H9 (cell line): ENCODE results near the gene CDH4. TPM values are rescaled to one million over a fixed set of nuclear protein-coding genes. Genes with fewer than 3 reads are reported as not detected.

ENCODE experiments used
- DNase-seq: peaks from one replicate; pipeline ENCODE4 v3.0.0-alpha.2; 2017
- H2AFZ ChIP-seq: one replicate; pipeline ENCODE4 v1.6.1; 2013; ENCODE audit warnings: mild to moderate bottlenecking, low read length, control low read depth, moderate library complexity
- H2AK5ac ChIP-seq: 2 replicates; pipeline ENCODE4 v1.6.1; 2013; ENCODE audit warnings: low read length, control low read depth, mixed read lengths; ENCODE audit not compliant: insufficient read length
- H2BK120ac ChIP-seq: one replicate; pipeline ENCODE4 v1.6.1; 2013; ENCODE audit warnings: low read depth, mild to moderate bottlenecking, low read length, control low read depth, inconsistent platforms; ENCODE audit not compliant: poor library complexity, severe bottlenecking
- H2BK12ac ChIP-seq: 2 replicates; pipeline ENCODE4 v1.6.1; 2013; ENCODE audit warnings: low read length, control low read depth, mixed read lengths, low read depth; ENCODE audit not compliant: insufficient read length
- H2BK15ac ChIP-seq: 2 replicates; pipeline ENCODE4 v1.6.1; 2013; ENCODE audit warnings: low read depth, low read length, control low read depth
- H2BK20ac ChIP-seq: one replicate; pipeline ENCODE4 v1.6.1; 2013; ENCODE audit warnings: low read depth, mild to moderate bottlenecking, low read length, control low read depth, inconsistent platforms; ENCODE audit not compliant: poor library complexity, severe bottlenecking
- H2BK5ac ChIP-seq: 2 replicates; pipeline ENCODE4 v1.6.1; 2013; ENCODE audit warnings: low read length, control low read depth, mixed read lengths; ENCODE audit not compliant: insufficient read length
- H3K14ac ChIP-seq: 2 replicates; pipeline ENCODE4 v1.6.1; 2013; ENCODE audit warnings: low read length, control low read depth; ENCODE audit not compliant: insufficient read depth
- H3K18ac ChIP-seq: 2 replicates; pipeline ENCODE4 v1.6.1; 2013; ENCODE audit warnings: low read depth, mild to moderate bottlenecking, mixed read lengths, low read length, control low read depth; ENCODE audit not compliant: insufficient read length
- H3K23ac ChIP-seq: 2 replicates; pipeline ENCODE4 v1.6.1; 2013; ENCODE audit warnings: low read length, control low read depth, mixed read lengths, low read depth; ENCODE audit not compliant: insufficient read length
- H3K23me2 ChIP-seq: 2 replicates; pipeline ENCODE4 v1.6.1; 2013; ENCODE audit warnings: low read depth, mild to moderate bottlenecking, mixed read lengths, low read length, control low read depth; ENCODE audit not compliant: insufficient read length, poor library complexity, severe bottlenecking
- H3K27ac ChIP-seq: 2 replicates; pipeline ENCODE4 v1.5.1; 2013; ENCODE audit warnings: low read length, control low read depth, mixed read lengths, low read depth; ENCODE audit not compliant: insufficient read length
- H3K27me3 ChIP-seq: 2 replicates; pipeline ENCODE4 v1.6.1; 2013; ENCODE audit warnings: low read length, control low read depth, inconsistent platforms; ENCODE audit not compliant: insufficient read depth
- H3K4ac ChIP-seq: 2 replicates; pipeline ENCODE4 v1.6.1; 2013; ENCODE audit warnings: low read depth, mild to moderate bottlenecking, control low read depth, inconsistent platforms, low read length, moderate library complexity
- H3K4me1 ChIP-seq: 2 replicates; pipeline ENCODE4 v1.6.1; 2013; ENCODE audit warnings: low read length, control low read depth, inconsistent platforms; ENCODE audit not compliant: insufficient read depth
- H3K4me2 ChIP-seq: 2 replicates; pipeline ENCODE4 v1.6.1; 2013; ENCODE audit warnings: low read length, control low read depth, mixed read lengths; ENCODE audit not compliant: insufficient read length, insufficient read depth
- H3K56ac ChIP-seq: 2 replicates; pipeline ENCODE4 v1.6.1; 2013; ENCODE audit warnings: low read depth, mild to moderate bottlenecking, mixed read lengths, low read length, control low read depth; ENCODE audit not compliant: insufficient read length
- H3K79me1 ChIP-seq: 2 replicates; pipeline ENCODE4 v1.6.1; 2013; ENCODE audit warnings: low read depth, mild to moderate bottlenecking, moderate library complexity, low read length, control low read depth, inconsistent platforms; ENCODE audit not compliant: insufficient read depth, poor library complexity, severe bottlenecking
- H3K79me2 ChIP-seq: 2 replicates; pipeline ENCODE4 v1.6.1; 2013; ENCODE audit warnings: low read length, control low read depth, inconsistent platforms; ENCODE audit not compliant: insufficient read depth
- H3K9ac ChIP-seq: 2 replicates; pipeline ENCODE4 v1.6.1; 2013; ENCODE audit warnings: low read length, control low read depth, mixed read lengths; ENCODE audit not compliant: insufficient read length; ENCODE audit errors: extremely low read depth
- H3K9me3 ChIP-seq: one replicate; pipeline ENCODE4 v1.6.1; 2013; ENCODE audit warnings: low read depth, low read length, inconsistent platforms; ENCODE audit not compliant: control insufficient read depth
- H3T11ph ChIP-seq: one replicate; pipeline ENCODE4 v1.6.1; 2013; ENCODE audit warnings: mild to moderate bottlenecking, low read length, control low read depth, inconsistent platforms
- H4K20me1 ChIP-seq: one replicate; pipeline ENCODE4 v1.6.1; 2013; ENCODE audit not compliant: control insufficient read depth, insufficient read length, insufficient read depth
- H4K5ac ChIP-seq: 2 replicates; pipeline ENCODE4 v1.6.1; 2013; ENCODE audit warnings: low read depth, mild to moderate bottlenecking, mixed read lengths, low read length, control low read depth; ENCODE audit not compliant: insufficient read length
- H4K8ac ChIP-seq: replicated peaks from 2 replicates; pipeline ENCODE4 v1.6.1; 2013; ENCODE audit warnings: low read length, control low read depth, mixed read lengths, low read depth; ENCODE audit not compliant: insufficient read length
- H4K91ac ChIP-seq: 2 replicates; pipeline ENCODE4 v1.6.1; 2013; ENCODE audit warnings: low read depth, mild to moderate bottlenecking, moderate library complexity, mixed read lengths, low read length, control low read depth; ENCODE audit not compliant: insufficient read length
- H3K27ac Mint-ChIP-seq, 3 experiments: 2 replicates in 2 of 3; 3 replicates in 1 of 3; pipeline ENCODE4 v1.8.0; 2020 to 2021; ENCODE audit warnings: mixed read lengths in 3 of 3, mild to moderate bottlenecking in 1 of 3, moderate library complexity in 1 of 3
- H3K27me3 Mint-ChIP-seq: 2 replicates; pipeline ENCODE4 v1.8.0; 2021; ENCODE audit warnings: low read depth, mild to moderate bottlenecking, moderate library complexity, mixed read lengths
- H3K36me3 Mint-ChIP-seq, 3 experiments: 2 replicates in 2 of 3; 3 replicates in 1 of 3; pipeline ENCODE4 v1.8.0; 2020 to 2021; ENCODE audit warnings: low read depth in 3 of 3, mixed read lengths in 3 of 3; ENCODE audit not compliant: insufficient read depth in 1 of 3
- H3K4me1 Mint-ChIP-seq, 2 experiments: 2 replicates each; pipeline ENCODE4 v1.8.0; 2020; ENCODE audit warnings: mixed read lengths in 2 of 2
- H3K4me3 Mint-ChIP-seq, 2 experiments: 2 replicates in 1 of 2; 3 replicates in 1 of 2; pipeline ENCODE4 v1.8.0; 2020 to 2021; ENCODE audit warnings: mild to moderate bottlenecking in 2 of 2, mixed read lengths in 2 of 2, moderate library complexity in 1 of 2
- H3K9me3 Mint-ChIP-seq, 2 experiments: 2 replicates in 1 of 2; 3 replicates in 1 of 2; pipeline ENCODE4 v1.8.0; 2020; ENCODE audit warnings: mild to moderate bottlenecking in 2 of 2, mixed read lengths in 2 of 2, moderate library complexity in 1 of 2
- CTCF ChIP-seq: fragments of 200-600 bp; sonication (generic); conservative IDR thresholded peaks from 3 replicates; pipeline ENCODE4 v1.8.0; 2021; ENCODE audit warnings: antibody characterized with exemption, mild to moderate bottlenecking
- WGBS: extraction: QIAGEN DNeasy Blood & Tissue Kit; methylation state at CpG from one replicate; pipeline ENCODE4 v1.1.7; 2013; ENCODE audit warnings: missing lambda C conversion rate, low lambda C conversion rate, mixed read lengths; ENCODE audit not compliant: insufficient read length; ENCODE audit errors: extremely low coverage; 5-methylcytosine and 5-hydroxymethylcytosine counted together
- total RNA-seq: library from RNA; stranded (reverse); gene quantifications from 2 replicates; pipeline ENCODE4 v1.2.1, GENCODE V29; 2021

CDH4 gene
- total RNA-seq, 1 experiment from 2014 or later = 3.0 TPM

GRCh38 chr20:61320691-61321425 lies 68.8 kb downstream of the CDH4 start:
- Mint-ChIP-seq H3K27me3 (peaks cover 57% of the 10 kb centered on the region), H3K36me3 (no peaks in the 10 kb centered on the region), H3K9me3 (no peaks in the 10 kb centered on the region; a peak in 1 of 5 replicates), H3K4me1 (peaks cover 2 to 6% of the 10 kb centered on the region in 2 experiments; a peak in 2 of 4 replicates), H3K4me3 (no peak overlapping the region), H3K27ac (no peak overlapping the region; a peak in 1 of 7 replicates)
- DNase-seq = no peak
- no peak overlapping the region for H2BK5ac ChIP-seq
- H2AK5ac ChIP-seq = no peak overlapping the region
- no peak overlapping the region for H3K4me2 ChIP-seq
- H3K79me2 ChIP-seq = no peaks in the 10 kb centered on the region
- WGBS = no CpG with 5 or more reads among the region's 21 CpGs
- no peak overlapping the region for H3K23ac ChIP-seq
- H2BK120ac ChIP-seq = no peak overlapping the region
- H2AFZ ChIP-seq = no peak overlapping the region
- no peak overlapping the region for H2BK12ac ChIP-seq
- no peak overlapping the region for H4K91ac ChIP-seq
- no peak overlapping the region for H4K5ac ChIP-seq
- no peak for TF ChIP-seq CTCF
- no peak overlapping the region for H3T11ph ChIP-seq
- H3K9ac ChIP-seq = no peak overlapping the region
- H3K4ac ChIP-seq = no peak overlapping the region
- H3K79me1 ChIP-seq = no peaks in the 10 kb centered on the region
- H2BK20ac ChIP-seq = no peak overlapping the region
- peaks cover 3% of the 10 kb centered on the region; the same call in 1 of the 2 replicates for H3K27me3 ChIP-seq
- no peak overlapping the region for H3K18ac ChIP-seq
- no peak overlapping the region for H3K14ac ChIP-seq
- no peaks in the 10 kb centered on the region for H3K9me3 ChIP-seq
- H2BK15ac ChIP-seq = no peak overlapping the region
- no peaks in the 10 kb centered on the region for H4K20me1 ChIP-seq
- H3K4me1 ChIP-seq = peaks cover 2% of the 10 kb centered on the region; the same call in 1 of the 2 replicates
- no peak overlapping the region for H4K8ac ChIP-seq
- no peaks in the 10 kb centered on the region for H3K23me2 ChIP-seq
- no peak overlapping the region for H3K27ac ChIP-seq
- no peak overlapping the region for H3K56ac ChIP-seq
